ENCODE measurements around the gene XDH.

The XDH gene

DNA sequence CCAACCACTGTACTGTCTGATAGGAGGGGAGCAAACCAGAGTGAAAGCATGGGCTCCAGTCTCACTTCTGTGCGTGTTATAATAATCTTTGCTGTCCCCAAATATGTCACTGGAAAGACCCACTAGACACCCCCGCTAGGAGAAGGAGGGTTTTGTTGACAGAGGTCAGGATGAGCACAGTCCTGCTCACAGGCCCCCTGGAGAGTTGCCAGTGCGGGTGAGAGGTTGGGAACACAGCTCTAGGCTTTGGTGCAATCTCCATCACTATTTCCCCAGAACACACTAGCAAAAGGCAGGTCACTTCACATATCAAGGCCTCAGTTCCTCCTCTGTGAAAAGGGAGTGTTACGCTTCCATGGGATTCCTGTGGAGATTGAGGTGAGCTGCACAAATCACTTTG lies 9.7 kb downstream of the XDH start:
- no peak for ATAC-seq (ENCODE audit: insufficient read depth, low read depth)
- no peak overlapping the region for H3K4me2 ChIP-seq (ENCODE audit: insufficient read depth, low read length)

DNA sequence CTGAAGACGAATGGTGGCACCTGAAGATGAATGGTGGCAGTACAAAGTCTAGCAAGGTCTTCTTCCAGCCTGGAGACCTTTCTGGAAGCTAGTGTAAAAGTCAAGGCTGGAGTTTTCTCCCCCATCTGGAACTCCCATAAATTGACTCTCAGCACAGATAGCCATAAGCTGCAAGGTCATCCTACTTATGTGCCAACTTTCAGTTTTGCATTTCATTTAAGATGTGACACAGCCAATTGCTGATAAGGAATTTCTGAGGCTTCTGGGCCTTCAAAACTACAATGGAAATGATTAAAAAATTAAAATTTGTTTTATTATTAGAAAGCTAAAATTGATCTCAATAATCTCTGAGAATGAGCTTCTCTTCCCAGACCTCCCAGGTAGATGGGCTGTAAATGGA lies 10.2 kb downstream of the XDH start:
- no peaks in the 10 kb centered on the region for H3K4me1 ChIP-seq (ENCODE audit: insufficient read depth, low read length)
- no peak overlapping the region for H3K4me3 ChIP-seq (ENCODE audit: low read depth in 1 of 2, low read length in 2 of 2)
- H3K27me3 ChIP-seq (ENCODE audit: insufficient read depth, low read length, poor library complexity), result no peaks in the 10 kb centered on the region
- H3K9ac ChIP-seq (ENCODE audit: low read depth, low read length), result no peak overlapping the region
- H2AFZ ChIP-seq (ENCODE audit: low read depth, low read length), result no peak overlapping the region
- DNase-seq (no peak), ATAC-seq (ENCODE audit: insufficient read depth, low read depth) (no peak)
- no peaks in the 10 kb centered on the region for H3K9me3 ChIP-seq (ENCODE audit: insufficient read depth, low read length, severe bottlenecking)
- H3K4me2 ChIP-seq (ENCODE audit: insufficient read depth, low read length), result no peak overlapping the region
- H3K36me3 ChIP-seq (ENCODE audit: insufficient read depth, low read length), result no peaks in the 10 kb centered on the region
- no peaks in the 10 kb centered on the region for H4K20me1 ChIP-seq (ENCODE audit: insufficient read depth, low read length)
- H3K27ac ChIP-seq (ENCODE audit: low read length), result no peak overlapping the region
- H3K79me2 ChIP-seq (ENCODE audit: insufficient read depth, low read length), result no peaks in the 10 kb centered on the region
- no peak for TF ChIP-seq EZH2 (IDR thresholded peaks at IDR 0.05; ENCODE audit: borderline replicate concordance, low read depth, low read length, severe bottlenecking)
- TF ChIP-seq, protein P1, sequence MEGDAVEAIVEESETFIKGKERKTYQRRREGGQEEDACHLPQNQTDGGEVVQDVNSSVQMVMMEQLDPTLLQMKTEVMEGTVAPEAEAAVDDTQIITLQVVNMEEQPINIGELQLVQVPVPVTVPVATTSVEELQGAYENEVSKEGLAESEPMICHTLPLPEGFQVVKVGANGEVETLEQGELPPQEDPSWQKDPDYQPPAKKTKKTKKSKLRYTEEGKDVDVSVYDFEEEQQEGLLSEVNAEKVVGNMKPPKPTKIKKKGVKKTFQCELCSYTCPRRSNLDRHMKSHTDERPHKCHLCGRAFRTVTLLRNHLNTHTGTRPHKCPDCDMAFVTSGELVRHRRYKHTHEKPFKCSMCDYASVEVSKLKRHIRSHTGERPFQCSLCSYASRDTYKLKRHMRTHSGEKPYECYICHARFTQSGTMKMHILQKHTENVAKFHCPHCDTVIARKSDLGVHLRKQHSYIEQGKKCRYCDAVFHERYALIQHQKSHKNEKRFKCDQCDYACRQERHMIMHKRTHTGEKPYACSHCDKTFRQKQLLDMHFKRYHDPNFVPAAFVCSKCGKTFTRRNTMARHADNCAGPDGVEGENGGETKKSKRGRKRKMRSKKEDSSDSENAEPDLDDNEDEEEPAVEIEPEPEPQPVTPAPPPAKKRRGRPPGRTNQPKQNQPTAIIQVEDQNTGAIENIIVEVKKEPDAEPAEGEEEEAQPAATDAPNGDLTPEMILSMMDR (IDR thresholded peaks at IDR 0.05; ENCODE audit: borderline replicate concordance, extremely low read depth, low read length, poor library complexity, severe bottlenecking), result no peak

More for the DNA sequence above, 9.7 kb downstream of the XDH start:
- Histone ChIP-seq H3K27me3 (ENCODE audit: insufficient read depth, low read length, poor library complexity) (no peaks in the 10 kb centered on the region), H4K20me1 (ENCODE audit: insufficient read depth, low read length) (no peaks in the 10 kb centered on the region), H3K9me3 (ENCODE audit: insufficient read depth, low read length, severe bottlenecking) (no peaks in the 10 kb centered on the region), H3K4me3 (ENCODE audit: low read depth in 1 of 2, low read length in 2 of 2) (no peak overlapping the region), H3K27ac (ENCODE audit: low read length) (no peak overlapping the region), H3K36me3 (ENCODE audit: insufficient read depth, low read length) (no peaks in the 10 kb centered on the region), H3K9ac (ENCODE audit: low read depth, low read length) (no peak overlapping the region), H2AFZ (ENCODE audit: low read depth, low read length) (no peak overlapping the region), H3K4me1 (ENCODE audit: insufficient read depth, low read length) (no peaks in the 10 kb centered on the region), H3K79me2 (ENCODE audit: insufficient read depth, low read length) (no peaks in the 10 kb centered on the region)
- DNase-seq, result no peak
- TF ChIP-seq, protein P1 (IDR thresholded peaks at IDR 0.05; ENCODE audit: borderline replicate concordance, extremely low read depth, low read length, poor library complexity, severe bottlenecking), result no peak
- no peak for TF ChIP-seq EZH2 (IDR thresholded peaks at IDR 0.05; ENCODE audit: borderline replicate concordance, low read depth, low read length, severe bottlenecking)

DNA sequence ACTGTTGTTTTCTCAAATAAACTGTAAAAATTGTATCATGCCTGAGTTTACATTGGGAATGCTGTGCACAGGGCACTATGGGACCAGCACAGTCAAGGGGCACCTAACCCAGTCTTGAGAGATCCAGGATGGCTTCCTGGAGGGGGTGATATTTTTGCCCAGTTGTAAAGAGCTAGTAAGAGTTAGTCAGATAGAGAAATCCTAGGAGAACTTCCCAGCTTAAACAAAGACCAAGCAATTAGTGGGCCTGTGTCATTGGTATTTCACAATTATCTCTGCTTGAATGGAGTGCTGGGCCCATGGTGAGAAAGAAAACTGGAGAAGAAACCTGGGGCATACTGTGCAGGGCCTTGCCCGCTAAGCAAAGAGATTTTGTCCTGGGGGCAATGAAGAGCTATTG lies 12.2 kb downstream of the XDH start:
- no peak for ATAC-seq (ENCODE audit: insufficient read depth, low read depth)
- no peak overlapping the region for H3K4me3 ChIP-seq (ENCODE audit: low read depth in 1 of 2, low read length in 2 of 2)
- H3K9me3 ChIP-seq (ENCODE audit: insufficient read depth, low read length, severe bottlenecking), result no peaks in the 10 kb centered on the region
- TF ChIP-seq, protein P1 (IDR thresholded peaks at IDR 0.05; ENCODE audit: borderline replicate concordance, extremely low read depth, low read length, poor library complexity, severe bottlenecking), result no peak
- no peak for TF ChIP-seq EZH2 (IDR thresholded peaks at IDR 0.05; ENCODE audit: borderline replicate concordance, low read depth, low read length, severe bottlenecking)
- H3K36me3 ChIP-seq (ENCODE audit: insufficient read depth, low read length), result no peaks in the 10 kb centered on the region
- DNase-seq, result no peak
- no peaks in the 10 kb centered on the region for H3K4me1 ChIP-seq (ENCODE audit: insufficient read depth, low read length)
- H3K79me2 ChIP-seq (ENCODE audit: insufficient read depth, low read length), result no peaks in the 10 kb centered on the region
- no peaks in the 10 kb centered on the region for H3K27me3 ChIP-seq (ENCODE audit: insufficient read depth, low read length, poor library complexity)
- H3K27ac ChIP-seq (ENCODE audit: low read length), result no peak overlapping the region
- H3K4me2 ChIP-seq (ENCODE audit: insufficient read depth, low read length), result no peak overlapping the region
- H4K20me1 ChIP-seq (ENCODE audit: insufficient read depth, low read length), result no peaks in the 10 kb centered on the region
- H3K9ac ChIP-seq (ENCODE audit: low read depth, low read length), result no peak overlapping the region
- no peak overlapping the region for H2AFZ ChIP-seq (ENCODE audit: low read depth, low read length)

DNA sequence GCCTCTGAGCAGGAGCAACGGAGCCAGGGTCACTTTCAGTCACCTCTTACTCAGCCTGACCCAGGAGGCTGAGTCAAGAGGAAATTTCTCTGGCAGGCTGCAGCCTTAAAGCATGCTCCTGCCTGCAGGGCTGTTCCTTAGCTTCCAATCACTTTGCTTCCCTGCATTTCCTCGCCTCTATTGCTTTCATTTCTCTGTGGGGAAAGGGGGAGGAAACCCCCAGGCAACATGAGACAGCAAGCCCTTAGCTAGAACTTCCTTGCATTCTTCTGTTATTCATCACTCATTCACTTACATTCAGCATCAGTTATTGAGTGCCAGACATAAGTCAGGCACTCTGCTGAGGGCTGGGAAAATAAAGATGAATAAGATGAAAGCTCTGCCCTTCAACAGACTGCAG lies 13.0 kb downstream of the XDH start:
- no peak for ATAC-seq (ENCODE audit: insufficient read depth, low read depth)
- H3K27ac ChIP-seq (ENCODE audit: low read length), result no peak overlapping the region

More for the DNA sequence above, 13.0 kb downstream of the XDH start:
- no peaks in the 10 kb centered on the region for H4K20me1 ChIP-seq (ENCODE audit: insufficient read depth, low read length)
- H3K9me3 ChIP-seq (ENCODE audit: insufficient read depth, low read length, severe bottlenecking), result no peaks in the 10 kb centered on the region
- TF ChIP-seq EZH2 (IDR thresholded peaks at IDR 0.05; ENCODE audit: borderline replicate concordance, low read depth, low read length, severe bottlenecking), result no peak
- TF ChIP-seq, protein P1 (IDR thresholded peaks at IDR 0.05; ENCODE audit: borderline replicate concordance, extremely low read depth, low read length, poor library complexity, severe bottlenecking), result no peak
- H3K36me3 ChIP-seq (ENCODE audit: insufficient read depth, low read length), result no peaks in the 10 kb centered on the region
- no peak overlapping the region for H3K9ac ChIP-seq (ENCODE audit: low read depth, low read length)
- H3K4me1 ChIP-seq (ENCODE audit: insufficient read depth, low read length), result no peaks in the 10 kb centered on the region
- DNase-seq, result no peak
- no peaks in the 10 kb centered on the region for H3K79me2 ChIP-seq (ENCODE audit: insufficient read depth, low read length)
- no peak overlapping the region for H3K4me3 ChIP-seq (ENCODE audit: low read depth in 1 of 2, low read length in 2 of 2)
- no peak overlapping the region for H2AFZ ChIP-seq (ENCODE audit: low read depth, low read length)
- no peaks in the 10 kb centered on the region for H3K27me3 ChIP-seq (ENCODE audit: insufficient read depth, low read length, poor library complexity)
- no peak overlapping the region for H3K4me2 ChIP-seq (ENCODE audit: insufficient read depth, low read length)

All from DND-41 (cell line).